HEK293 (cell line): ENCODE data around the gene FBLL1.
A peak's percentile ranks its signal among the peaks of the same experiment; 100 is the strongest.

Source experiments
- KLF7 ChIP-seq: fragments of 450-650 bp; formaldehyde crosslinking; IDR thresholded peaks from 2 replicates; pipeline ENCODE4 v1.5.1; 2016; ENCODE audit warnings: missing biosample characterization, missing genetic modification characterization, borderline replicate concordance
- REST ChIP-seq: fragments of 450-650 bp; formaldehyde crosslinking; IDR thresholded peaks from 2 replicates; pipeline ENCODE4 v1.5.1; 2016; ENCODE audit warnings: missing biosample characterization, missing genetic modification characterization
- SALL2 ChIP-seq: fragments of 450-650 bp; formaldehyde crosslinking; IDR thresholded peaks from 2 replicates; pipeline ENCODE4 v1.5.0; 2017; ENCODE audit warnings: missing biosample characterization, mild to moderate bottlenecking, missing genetic modification characterization, borderline replicate concordance
- SP7 ChIP-seq: fragments of 450-650 bp; formaldehyde crosslinking; IDR thresholded peaks from 2 replicates; pipeline ENCODE4 v1.5.1; 2016; ENCODE audit warnings: missing biosample characterization, missing genetic modification characterization
- ZBTB26 ChIP-seq: fragments of 450-650 bp; formaldehyde crosslinking; optimal IDR thresholded peaks from 2 replicates; pipeline ENCODE3; 2016; ENCODE audit warnings: missing biosample characterization, mild to moderate bottlenecking, missing genetic modification characterization
- ZBTB8A ChIP-seq: fragments of 450-650 bp; formaldehyde crosslinking; IDR thresholded peaks from 2 replicates; pipeline ENCODE4 v1.5.1; 2016; ENCODE audit warnings: missing biosample characterization, missing genetic modification characterization
- ZEB2 ChIP-seq: fragments of 450-650 bp; formaldehyde crosslinking; IDR thresholded peaks from 2 replicates; pipeline ENCODE4 v1.5.1; 2016; ENCODE audit warnings: missing biosample characterization, missing genetic modification characterization
- ZFHX2 ChIP-seq: fragments of 450-650 bp; formaldehyde crosslinking; conservative IDR thresholded peaks from 2 replicates; pipeline ENCODE4 v1.5.1; 2016; ENCODE audit warnings: missing biosample characterization, missing genetic modification characterization
- ZFP3 ChIP-seq: fragments of 450-650 bp; formaldehyde crosslinking; IDR thresholded peaks from 2 replicates; pipeline ENCODE4 v1.5.1; 2016; ENCODE audit warnings: low read depth, missing biosample characterization, missing genetic modification characterization
- ZNF18 ChIP-seq: fragments of 450-650 bp; formaldehyde crosslinking; IDR thresholded peaks from 2 replicates; pipeline ENCODE4 v1.5.1; 2016; ENCODE audit warnings: missing biosample characterization, missing genetic modification characterization
- ZNF24 ChIP-seq: fragments of 450-650 bp; formaldehyde crosslinking; IDR thresholded peaks from 2 replicates; pipeline ENCODE4 v1.5.1; 2016; ENCODE audit warnings: missing biosample characterization, missing genetic modification characterization
- ZNF266 ChIP-seq: fragments of 450-650 bp; formaldehyde crosslinking; IDR thresholded peaks from 2 replicates; pipeline ENCODE4 v1.5.1; 2016; ENCODE audit warnings: missing biosample characterization, missing genetic modification characterization, low read depth
- ZNF394 ChIP-seq: fragments of 450-650 bp; formaldehyde crosslinking; IDR thresholded peaks from 2 replicates; pipeline ENCODE4 v1.5.1; 2016; ENCODE audit warnings: missing biosample characterization, missing genetic modification characterization, mild to moderate bottlenecking, moderate library complexity, borderline replicate concordance
- ZNF404 ChIP-seq: fragments of 450-650 bp; formaldehyde crosslinking; IDR thresholded peaks from 2 replicates; pipeline ENCODE4 v1.5.1; 2017; ENCODE audit warnings: missing biosample characterization, missing genetic modification characterization
- ZNF529 ChIP-seq: fragments of 450-650 bp; formaldehyde crosslinking; IDR thresholded peaks from 2 replicates; pipeline ENCODE4 v1.5.1; 2017; ENCODE audit warnings: missing genetic modification characterization, missing biosample characterization; ENCODE audit not compliant: insufficient replicate concordance
- ZNF548 ChIP-seq: fragments of 450-650 bp; formaldehyde crosslinking; IDR thresholded peaks from 2 replicates; pipeline ENCODE4 v1.5.1; 2016; ENCODE audit warnings: missing biosample characterization, missing genetic modification characterization
- ZNF791 ChIP-seq: fragments of 450-650 bp; formaldehyde crosslinking; IDR thresholded peaks from 2 replicates; pipeline ENCODE4 v1.5.1; 2016; ENCODE audit warnings: missing biosample characterization, missing genetic modification characterization
- ZSCAN16 ChIP-seq: fragments of 450-650 bp; formaldehyde crosslinking; IDR thresholded peaks from 2 replicates; pipeline ENCODE4 v1.5.1; 2016; ENCODE audit warnings: missing biosample characterization, missing genetic modification characterization
- ZSCAN30 ChIP-seq: fragments of 450-650 bp; IDR thresholded peaks from 2 replicates; pipeline ENCODE4 v1.5.1; 2018; ENCODE audit warnings: missing biosample characterization, mild to moderate bottlenecking, missing genetic modification characterization, moderate library complexity
- TF ChIP-seq, protein P1 (sequence below): sonication (generic); formaldehyde crosslinking; IDR thresholded peaks from 2 replicates; pipeline ENCODE4 v1.8.1; 2022; ENCODE audit warnings: mild to moderate bottlenecking, moderate library complexity, missing genetic modification reagents
- TF ChIP-seq, protein P2 (sequence below): fragments of 450-650 bp; formaldehyde crosslinking; IDR thresholded peaks from 2 replicates; pipeline ENCODE4 v1.5.1; 2016; ENCODE audit warnings: missing biosample characterization, missing genetic modification characterization, low read depth
- TF ChIP-seq, protein P3 (sequence below): fragments of 450-650 bp; formaldehyde crosslinking; IDR thresholded peaks from 2 replicates; pipeline ENCODE4 v1.5.1; 2017; ENCODE audit warnings: missing biosample characterization, missing genetic modification characterization
- TF ChIP-seq, protein P4 (sequence below): fragments of 450-650 bp; formaldehyde crosslinking; IDR thresholded peaks from 2 replicates; pipeline ENCODE4 v1.5.1; 2017; ENCODE audit warnings: missing biosample characterization, missing genetic modification characterization
- TF ChIP-seq, protein P5 (sequence below): fragments of 450-650 bp; formaldehyde crosslinking; IDR thresholded peaks from 2 replicates; pipeline ENCODE4 v1.5.1; 2016; ENCODE audit warnings: missing biosample characterization, missing genetic modification characterization

Gene FBLL1

DNA sequence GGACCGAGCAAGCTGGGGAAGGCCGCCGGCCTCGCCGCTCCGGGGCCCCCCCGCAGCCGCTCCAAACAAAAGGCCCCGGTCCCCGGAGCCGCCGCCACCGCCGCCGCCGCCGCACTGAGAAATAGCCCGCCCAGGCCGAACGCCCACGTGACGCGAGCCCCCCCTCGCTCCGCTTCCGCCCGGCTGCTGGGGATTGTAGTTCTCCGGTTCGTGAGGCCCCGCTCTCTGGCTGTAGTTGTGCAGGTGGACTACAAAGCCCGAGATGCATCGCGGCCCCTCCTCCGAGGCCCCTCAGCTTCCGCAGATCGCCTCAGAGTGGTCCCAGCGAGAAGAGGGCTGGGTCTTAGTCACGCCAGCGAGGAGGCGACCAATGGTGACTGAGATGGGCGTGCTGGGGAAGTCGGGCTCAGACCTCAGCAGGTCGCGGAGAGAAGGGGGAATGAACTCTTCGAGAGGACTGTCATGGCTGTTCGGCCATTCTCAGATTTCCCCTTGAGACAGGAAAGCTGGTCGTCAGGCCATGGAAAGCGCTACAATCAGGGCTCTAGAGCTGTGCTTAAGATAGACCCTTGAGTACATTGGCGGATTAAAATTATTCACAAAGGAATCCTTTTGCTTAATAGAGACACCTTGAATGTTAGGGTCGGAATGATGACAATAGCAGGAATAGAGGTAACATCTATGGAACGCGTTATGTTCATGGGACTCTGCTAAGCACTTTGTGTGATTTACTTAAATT, 50.6 kb downstream of the FBLL1 start (continued):
- TF ChIP-seq ZFHX2 (tag by site-specific recombination) (peak; percentile 74), ZNF24 (tag by site-specific recombination) (no peak), REST (tag by site-specific recombination) (no peak), ZSCAN30 (tag by site-specific recombination) (peak; percentile 83), SALL2 (tag by site-specific recombination) (no peak), ZNF18 (tag by site-specific recombination) (no peak), ZNF394 (no peak), ZSCAN16 (tag by site-specific recombination) (no peak), ZFP3 (no peak), ZNF266 (no peak), ZNF791 (no peak), ZBTB26 (tag by site-specific recombination) (peak; percentile 48), SP7 (peak; percentile 37; the same call in 1 of the 2 replicates), ZBTB8A (no peak; the same call in 1 of the 2 replicates), ZEB2 (tag by site-specific recombination) (0 out of 2 replicates have a peak, but pooled peaks have one; percentile 56), ZNF548 (no peak), KLF7 (no peak), ZNF529 (no peak), ZNF404 (tag by site-specific recombination) (no peak)
- TF ChIP-seq, protein P1, sequence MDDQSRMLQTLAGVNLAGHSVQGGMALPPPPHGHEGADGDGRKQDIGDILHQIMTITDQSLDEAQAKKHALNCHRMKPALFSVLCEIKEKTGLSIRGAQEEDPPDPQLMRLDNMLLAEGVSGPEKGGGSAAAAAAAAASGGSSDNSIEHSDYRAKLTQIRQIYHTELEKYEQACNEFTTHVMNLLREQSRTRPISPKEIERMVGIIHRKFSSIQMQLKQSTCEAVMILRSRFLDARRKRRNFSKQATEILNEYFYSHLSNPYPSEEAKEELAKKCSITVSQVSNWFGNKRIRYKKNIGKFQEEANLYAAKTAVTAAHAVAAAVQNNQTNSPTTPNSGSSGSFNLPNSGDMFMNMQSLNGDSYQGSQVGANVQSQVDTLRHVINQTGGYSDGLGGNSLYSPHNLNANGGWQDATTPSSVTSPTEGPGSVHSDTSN (CRISPR knock-in tag): no peak
- TF ChIP-seq, protein P2, sequence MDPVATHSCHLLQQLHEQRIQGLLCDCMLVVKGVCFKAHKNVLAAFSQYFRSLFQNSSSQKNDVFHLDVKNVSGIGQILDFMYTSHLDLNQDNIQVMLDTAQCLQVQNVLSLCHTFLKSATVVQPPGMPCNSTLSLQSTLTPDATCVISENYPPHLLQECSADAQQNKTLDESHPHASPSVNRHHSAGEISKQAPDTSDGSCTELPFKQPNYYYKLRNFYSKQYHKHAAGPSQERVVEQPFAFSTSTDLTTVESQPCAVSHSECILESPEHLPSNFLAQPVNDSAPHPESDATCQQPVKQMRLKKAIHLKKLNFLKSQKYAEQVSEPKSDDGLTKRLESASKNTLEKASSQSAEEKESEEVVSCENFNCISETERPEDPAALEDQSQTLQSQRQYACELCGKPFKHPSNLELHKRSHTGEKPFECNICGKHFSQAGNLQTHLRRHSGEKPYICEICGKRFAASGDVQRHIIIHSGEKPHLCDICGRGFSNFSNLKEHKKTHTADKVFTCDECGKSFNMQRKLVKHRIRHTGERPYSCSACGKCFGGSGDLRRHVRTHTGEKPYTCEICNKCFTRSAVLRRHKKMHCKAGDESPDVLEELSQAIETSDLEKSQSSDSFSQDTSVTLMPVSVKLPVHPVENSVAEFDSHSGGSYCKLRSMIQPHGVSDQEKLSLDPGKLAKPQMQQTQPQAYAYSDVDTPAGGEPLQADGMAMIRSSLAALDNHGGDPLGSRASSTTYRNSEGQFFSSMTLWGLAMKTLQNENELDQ (tag by site-specific recombination): no peak
- TF ChIP-seq, protein P3, sequence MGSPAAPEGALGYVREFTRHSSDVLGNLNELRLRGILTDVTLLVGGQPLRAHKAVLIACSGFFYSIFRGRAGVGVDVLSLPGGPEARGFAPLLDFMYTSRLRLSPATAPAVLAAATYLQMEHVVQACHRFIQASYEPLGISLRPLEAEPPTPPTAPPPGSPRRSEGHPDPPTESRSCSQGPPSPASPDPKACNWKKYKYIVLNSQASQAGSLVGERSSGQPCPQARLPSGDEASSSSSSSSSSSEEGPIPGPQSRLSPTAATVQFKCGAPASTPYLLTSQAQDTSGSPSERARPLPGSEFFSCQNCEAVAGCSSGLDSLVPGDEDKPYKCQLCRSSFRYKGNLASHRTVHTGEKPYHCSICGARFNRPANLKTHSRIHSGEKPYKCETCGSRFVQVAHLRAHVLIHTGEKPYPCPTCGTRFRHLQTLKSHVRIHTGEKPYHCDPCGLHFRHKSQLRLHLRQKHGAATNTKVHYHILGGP: no peak
- TF ChIP-seq, protein P4, sequence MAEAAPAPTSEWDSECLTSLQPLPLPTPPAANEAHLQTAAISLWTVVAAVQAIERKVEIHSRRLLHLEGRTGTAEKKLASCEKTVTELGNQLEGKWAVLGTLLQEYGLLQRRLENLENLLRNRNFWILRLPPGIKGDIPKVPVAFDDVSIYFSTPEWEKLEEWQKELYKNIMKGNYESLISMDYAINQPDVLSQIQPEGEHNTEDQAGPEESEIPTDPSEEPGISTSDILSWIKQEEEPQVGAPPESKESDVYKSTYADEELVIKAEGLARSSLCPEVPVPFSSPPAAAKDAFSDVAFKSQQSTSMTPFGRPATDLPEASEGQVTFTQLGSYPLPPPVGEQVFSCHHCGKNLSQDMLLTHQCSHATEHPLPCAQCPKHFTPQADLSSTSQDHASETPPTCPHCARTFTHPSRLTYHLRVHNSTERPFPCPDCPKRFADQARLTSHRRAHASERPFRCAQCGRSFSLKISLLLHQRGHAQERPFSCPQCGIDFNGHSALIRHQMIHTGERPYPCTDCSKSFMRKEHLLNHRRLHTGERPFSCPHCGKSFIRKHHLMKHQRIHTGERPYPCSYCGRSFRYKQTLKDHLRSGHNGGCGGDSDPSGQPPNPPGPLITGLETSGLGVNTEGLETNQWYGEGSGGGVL (tag by site-specific recombination): no peak
- TF ChIP-seq, protein P5, sequence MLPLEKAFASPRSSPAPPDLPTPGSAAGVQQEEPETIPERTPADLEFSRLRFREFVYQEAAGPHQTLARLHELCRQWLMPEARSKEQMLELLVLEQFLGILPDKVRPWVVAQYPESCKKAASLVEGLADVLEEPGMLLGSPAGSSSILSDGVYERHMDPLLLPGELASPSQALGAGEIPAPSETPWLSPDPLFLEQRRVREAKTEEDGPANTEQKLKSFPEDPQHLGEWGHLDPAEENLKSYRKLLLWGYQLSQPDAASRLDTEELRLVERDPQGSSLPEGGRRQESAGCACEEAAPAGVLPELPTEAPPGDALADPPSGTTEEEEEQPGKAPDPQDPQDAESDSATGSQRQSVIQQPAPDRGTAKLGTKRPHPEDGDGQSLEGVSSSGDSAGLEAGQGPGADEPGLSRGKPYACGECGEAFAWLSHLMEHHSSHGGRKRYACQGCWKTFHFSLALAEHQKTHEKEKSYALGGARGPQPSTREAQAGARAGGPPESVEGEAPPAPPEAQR (tag by site-specific recombination): no peak
